K562 (cell line): ENCODE measurements around the gene ZDHHC16. TPM values are rescaled to one million over a fixed set of nuclear protein-coding genes. Genes with fewer than 3 reads are reported as not detected.

Experiments
- ATAC-seq: fragments of 200-7000 bp; cut with Tn5 transposase; 3 replicates; pipeline ENCODE4 v1.9.1; 2020; ENCODE audit warnings: moderate library complexity
- BruUV-seq: library from RNA; stranded (reverse); fragments of 400-500 nt; replicated peaks from 2 replicates; lab custom pipeline; 2021; lab: Mats Ljungman, UMichigan
- CTCF ChIA-PET: fragments of 300-600 bp; formaldehyde crosslinking; extraction: SDS; loops from one replicate; lab custom pipeline; 2021; ENCODE audit warnings: low intra/inter-chr PET ratio; lab: Yijun Ruan, JAX
- POLR2A ChIA-PET: fragments of 300-600, 350-650 bp; sonication (Branson Sonifier 250); formaldehyde crosslinking; extraction: SDS; loops from one replicate; lab custom pipeline; 2021; ENCODE audit warnings: antibody characterized with exemption, inconsistent platforms; lab: Yijun Ruan, JAX
- DNase-seq, 4 experiments: peaks; one replicate each; pipeline versions ENCODE4 v3.0.0 to v3.0.0-alpha.2; 2011 to 2018; ENCODE audit warnings: low spot score in 3 of 4, mixed read lengths in 3 of 4; ENCODE audit errors: extremely low read depth in 1 of 4
- FAIRE-seq: peaks from 2 replicates; lab custom pipeline; 2011; peaks lifted over from hg19 to GRCh38; lab: Jason Lieb, UNC
- H2AFZ ChIP-seq: 2 replicates; pipeline ENCODE4 v1.6.0; 2011; ENCODE audit warnings: low read depth, low read length, control low read depth, inconsistent platforms
- H3K27ac ChIP-seq: fragments of 200-600 bp; 3 replicates; pipeline ENCODE4 v1.8.0; 2011; ENCODE audit warnings: low read depth, mild to moderate bottlenecking, control low read depth, inconsistent platforms, low read length, moderate library complexity, mixed read lengths; ENCODE audit errors: extremely low read depth
- H3K27me3 ChIP-seq, 2 experiments: fragments of 300-600 bp in 1 of 2; 2 replicates in 1 of 2; 3 replicates in 1 of 2; pipeline versions ENCODE4 v1.6.0 to v1.8.0; 2011; ENCODE audit warnings: inconsistent platforms in 2 of 2, low read length in 2 of 2, mild to moderate bottlenecking in 1 of 2, mixed read lengths in 1 of 2, moderate library complexity in 1 of 2; ENCODE audit not compliant: control insufficient read depth in 2 of 2, insufficient read depth in 2 of 2
- H3K36me3 ChIP-seq: fragments of 300-600 bp; 3 replicates; pipeline ENCODE4 v1.8.0; 2011; ENCODE audit warnings: mild to moderate bottlenecking, low read length, inconsistent platforms; ENCODE audit not compliant: control insufficient read depth, insufficient read depth
- H3K4me1 ChIP-seq, 2 experiments: fragments of 200-600 bp in 1 of 2; replicated peaks in 1 of 2; 2 replicates in 1 of 2; 3 replicates in 1 of 2; pipeline versions ENCODE4 v1.5.1 to v1.8.0; 2011; ENCODE audit warnings: inconsistent platforms in 2 of 2, low read length in 2 of 2, mild to moderate bottlenecking in 1 of 2, mixed read lengths in 1 of 2, moderate library complexity in 1 of 2; ENCODE audit not compliant: control insufficient read depth in 2 of 2, insufficient read depth in 2 of 2
- H3K4me2 ChIP-seq: 2 replicates; pipeline ENCODE4 v1.6.1; 2011; ENCODE audit warnings: low read length, control low read depth, inconsistent platforms, mixed read lengths; ENCODE audit not compliant: insufficient read depth
- H3K4me3 ChIP-seq: fragments of 200-600 bp; sonication (generic), shearing (Covaris generic); 2 replicates; pipeline ENCODE4 v1.5.1; 2016; ENCODE audit warnings: control low read depth, inconsistent platforms
- H3K79me2 ChIP-seq: fragments of 200-600 bp; 3 replicates; pipeline ENCODE4 v1.8.0; 2011; ENCODE audit warnings: low read length, inconsistent platforms; ENCODE audit not compliant: control insufficient read depth, insufficient read depth
- H3K9ac ChIP-seq, 2 experiments: 2 replicates each; pipeline versions ENCODE4 v1.6.0 to v1.6.1; 2011; ENCODE audit warnings: low read depth in 2 of 2, low read length in 2 of 2, control low read depth in 1 of 2, inconsistent platforms in 1 of 2, mild to moderate bottlenecking in 1 of 2, mixed read lengths in 1 of 2; ENCODE audit not compliant: insufficient read depth in 1 of 2
- H3K9me1 ChIP-seq: one replicate; pipeline ENCODE4 v1.6.0; 2011; ENCODE audit warnings: inconsistent platforms, mild to moderate bottlenecking, low read length, moderate library complexity; ENCODE audit not compliant: control insufficient read depth, insufficient read depth
- H3K9me3 ChIP-seq: replicated peaks from 2 replicates; pipeline ENCODE4 v1.5.1; 2011; ENCODE audit warnings: low read depth, low read length, inconsistent platforms; ENCODE audit not compliant: control insufficient read depth, insufficient read depth
- H4K20me1 ChIP-seq: replicated peaks from 2 replicates; pipeline ENCODE4 v1.6.1; 2011; ENCODE audit warnings: low read length, inconsistent platforms, mixed read lengths; ENCODE audit not compliant: control insufficient read depth, insufficient read depth
- ARID2 ChIP-seq: fragments of 450-650 bp; IDR thresholded peaks from 2 replicates; pipeline ENCODE4 v1.6.1; 2017; ENCODE audit warnings: antibody characterized with exemption, mild to moderate bottlenecking
- HDAC6 ChIP-seq: IDR thresholded peaks from 2 replicates; pipeline ENCODE4 v1.6.1; 2012; ENCODE audit warnings: low read depth, mild to moderate bottlenecking, control low read depth, inconsistent platforms, low read length, moderate library complexity
- HLTF ChIP-seq: fragments of 450-650 bp; IDR thresholded peaks from 2 replicates; pipeline ENCODE4 v1.6.1; 2016
- HNRNPK ChIP-seq: fragments of 200-400 bp; formaldehyde crosslinking; IDR thresholded peaks from one replicate; pipeline ENCODE4 v1.6.1; 2018; ENCODE audit warnings: mild to moderate bottlenecking, low read depth, low read length; ENCODE audit not compliant: poor library complexity, severe bottlenecking
- MYBL2 ChIP-seq, 2 experiments: fragments of 450-650 bp in 1 of 2; sonication (generic) in 1 of 2; formaldehyde crosslinking in 1 of 2; IDR thresholded peaks; 2 replicates each; pipeline versions ENCODE4 v1.6.1 to v1.8.1; 2017 to 2022; ENCODE audit warnings: borderline replicate concordance in 1 of 2, inconsistent platforms in 1 of 2, low read depth in 1 of 2, mild to moderate bottlenecking in 1 of 2, missing genetic modification reagents in 1 of 2, moderate library complexity in 1 of 2
- NELFE ChIP-seq: IDR thresholded peaks from 2 replicates; pipeline ENCODE4 v1.6.1; 2011; ENCODE audit warnings: mild to moderate bottlenecking; ENCODE audit not compliant: insufficient read depth, insufficient read length
- PRMT5 ChIP-seq: sonication (generic); formaldehyde crosslinking; IDR thresholded peaks from 2 replicates; pipeline ENCODE4 v1.5.0; 2020; ENCODE audit warnings: missing genetic modification reagents
- PTRF ChIP-seq: fragments of 450-650 bp; IDR thresholded peaks from 2 replicates; pipeline ENCODE4 v1.6.1; 2016; ENCODE audit warnings: mild to moderate bottlenecking, missing genetic modification characterization, missing compliant biosample characterization
- SMARCB1 ChIP-seq: IDR thresholded peaks from 2 replicates; pipeline ENCODE4 v1.6.1; 2011; ENCODE audit warnings: improper control_type of control experiment, low read depth; ENCODE audit not compliant: insufficient read length
- TEAD2 ChIP-seq: fragments of 450-650 bp; IDR thresholded peaks from 2 replicates; pipeline ENCODE4 v1.6.1; 2016; ENCODE audit warnings: missing genetic modification characterization, control low read depth, missing compliant biosample characterization
- TOE1 ChIP-seq, 2 experiments: fragments of 450-650 bp in 1 of 2; sonication (generic) in 1 of 2; formaldehyde crosslinking in 1 of 2; IDR thresholded peaks; 2 replicates each; pipeline versions ENCODE4 v1.7.1 to v1.8.0; 2016 to 2022; ENCODE audit warnings: borderline replicate concordance in 2 of 2, mild to moderate bottlenecking in 2 of 2, antibody characterized with exemption in 1 of 2, inconsistent platforms in 1 of 2, low read depth in 1 of 2, missing genetic modification reagents in 1 of 2, moderate library complexity in 1 of 2
- ZNF354B ChIP-seq: fragments of 250-450 bp; sonication (Bioruptor Pico); IDR thresholded peaks from 2 replicates; pipeline ENCODE4 v1.4.0; 2020
- WGBS: fragments of 100-300 bp; shearing (Covaris generic); methylation state at CpG from one replicate; pipeline ENCODE4 v1.1.6; 2016; ENCODE audit warnings: low coverage, mixed read lengths; ENCODE audit not compliant: insufficient coverage; ENCODE audit errors: missing lambda C conversion rate; 5-methylcytosine and 5-hydroxymethylcytosine counted together
- in situ Hi-C: fragments of 300-500 bp; cut with MboI; formaldehyde crosslinking; loops from 4 replicates; pipeline ENCODE4 v1.15.0; 2018; ENCODE audit warnings: inconsistent platforms, mixed read lengths
- intact Hi-C: fragments of 100-400 bp; cut with micrococcal nuclease; formaldehyde crosslinking; loops from 2 replicates; pipeline ENCODE4 v1.14.2; 2022
- polyA plus RNA-seq, 8 experiments: library from polyadenylated mRNA; depleted of rRNA in 4 of 8; stranded (reverse) in 5 of 8; unstranded in 3 of 8; fragments of >200 nt; fragmentation: Nextera tagmentation in 2 of 8; fragmentation: Illumina TruSeq in 1 of 8; extraction: Ambion mirVana in 2 of 8; extraction: Trizol in 1 of 8; gene quantifications; 2 replicates each; pipeline versions ENCODE4 v1.2.1 to v1.2.3, GENCODE V29; 2011 to 2014; ENCODE audit warnings: inconsistent platforms in 1 of 8, missing spikeins in 1 of 8
- total RNA-seq, 7 experiments: library from RNA; depleted of rRNA in 6 of 7; stranded (reverse); fragments of >200 nt in 6 of 7; fragmentation: Illumina TruSeq in 2 of 7; extraction: Trizol in 2 of 7; gene quantifications; 2 replicates each; pipeline versions ENCODE4 v1.2.1 to v1.2.3, GENCODE V29; 2011 to 2021; ENCODE audit warnings: low replicate concordance in 1 of 7
- TF ChIP-seq, protein P1 (sequence below): sonication (generic); formaldehyde crosslinking; IDR thresholded peaks from 2 replicates; pipeline ENCODE4 v1.9.0; 2022; ENCODE audit warnings: mild to moderate bottlenecking, missing genetic modification reagents

Gene ZDHHC16
- total and polyA plus RNA-seq, 9 of the 15 experiments (the other 6 are each of a cell fraction or from before 2014, with no cell fraction given): 12.5 to 33.8 (median 21.3) TPM

DNA sequence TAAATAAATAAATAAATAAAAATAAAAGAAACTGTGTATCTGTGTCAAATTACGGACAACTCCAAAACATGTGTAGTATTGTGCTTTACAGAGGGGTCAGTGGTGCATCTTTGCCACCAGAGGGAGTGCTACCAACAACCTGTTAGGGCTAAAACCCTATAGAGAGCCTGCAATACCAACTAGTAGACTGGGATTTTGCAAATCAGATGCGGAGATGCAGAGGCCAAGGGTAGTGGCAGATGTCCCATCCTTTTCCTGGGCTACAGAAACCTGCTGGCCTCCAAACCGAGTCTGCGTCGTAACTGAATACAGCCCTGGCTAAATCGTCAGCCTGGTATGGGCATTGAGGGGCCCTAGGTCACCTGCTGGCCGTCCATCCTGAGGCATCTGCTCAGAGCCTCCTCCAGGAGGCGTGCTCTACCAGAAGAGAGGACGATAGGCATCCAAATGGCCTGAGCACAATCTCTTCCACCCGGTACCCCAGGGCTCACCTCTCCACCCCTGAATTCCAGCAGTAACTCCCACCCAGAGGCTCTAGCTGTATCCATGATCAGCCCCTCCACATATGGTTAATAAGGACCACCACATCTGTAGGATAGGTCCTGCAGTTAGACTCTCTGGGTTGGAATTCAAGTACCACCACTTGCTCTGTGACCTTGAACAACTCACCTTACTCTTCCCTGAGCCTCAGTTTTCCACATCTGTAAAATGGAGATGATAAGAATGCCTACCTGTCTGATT is 38.6 kb upstream of the ZDHHC16 start:
- Histone ChIP-seq H3K4me1 (peaks cover 16 to 18% of the 10 kb centered on the region in 2 experiments; a peak in 3 of 5 replicates), H3K27me3 (no peaks in the 10 kb centered on the region), H3K4me2 (peak overlapping the region; percentile 75), H3K79me2 (no peaks in the 10 kb centered on the region), H4K20me1 (no peaks in the 10 kb centered on the region), H2AFZ (peak overlapping the region; percentile 87), H3K36me3 (no peaks in the 10 kb centered on the region), H3K9me3 (no peaks in the 10 kb centered on the region), H3K9ac (no peak overlapping the region), H3K27ac (no peak overlapping the region), H3K9me1 (no peaks in the 10 kb centered on the region), H3K4me3 (0 out of 2 replicates have a peak overlapping the region, but pooled peaks have one; percentile 5)
- BruUV-seq: no TSS peak
- in situ Hi-C loops: no loop called here
- ATAC-seq (peak; percentile 97), FAIRE-seq (peak; percentile 65), DNase-seq (peak; percentile 68 to 85 (median 74))
- intact Hi-C loops: loop anchor here (1.0 to 5.0 kb wide), 3 partner anchors 19 to 145 kb away; partner anchors contain the start of genes EXOSC1, PGAM1 and ZDHHC16
- CTCF ChIA-PET: interaction anchor here (0.6 to 1.5 kb wide), 6 partner anchors 18 to 1949 kb away, joined by 3 to 10 read pairs (median 4); partner anchors contain the start of genes EXOSC1, PGAM1 and ZDHHC16
- POLR2A ChIA-PET: interaction anchor here (0.6 to 1.2 kb wide), 2 partner anchors 8 to 154 kb away, joined by 3 read pairs; no protein-coding TSS in a partner anchor
- 2% methylated on average over 7 of the region's 10 CpGs for WGBS
- TF ChIP-seq MYBL2 (IDR thresholded peaks at IDR 0.05; ENCODE audit: low read depth) (no peak), MYBL2 (CRISPR knock-in tag; IDR thresholded peaks at IDR 0.05; ENCODE audit: borderline replicate concordance) (no peak), ARID2 (peak; percentile 51; the same call in 1 of the 2 replicates), SMARCB1 (no peak), PTRF (tag) (no peak), NELFE (no peak), TEAD2 (no peak), ZNF354B (no peak), HDAC6 (no peak), HNRNPK (no peak), TOE1 (IDR thresholded peaks at IDR 0.05; ENCODE audit: borderline replicate concordance) (peak; percentile 38; the same call in 1 of the 2 replicates), TOE1 (CRISPR knock-in tag; IDR thresholded peaks at IDR 0.05; ENCODE audit: borderline replicate concordance, low read depth) (no peak), PRMT5 (CRISPR knock-in tag) (no peak), HLTF (no peak)
- TF ChIP-seq, protein P1, sequence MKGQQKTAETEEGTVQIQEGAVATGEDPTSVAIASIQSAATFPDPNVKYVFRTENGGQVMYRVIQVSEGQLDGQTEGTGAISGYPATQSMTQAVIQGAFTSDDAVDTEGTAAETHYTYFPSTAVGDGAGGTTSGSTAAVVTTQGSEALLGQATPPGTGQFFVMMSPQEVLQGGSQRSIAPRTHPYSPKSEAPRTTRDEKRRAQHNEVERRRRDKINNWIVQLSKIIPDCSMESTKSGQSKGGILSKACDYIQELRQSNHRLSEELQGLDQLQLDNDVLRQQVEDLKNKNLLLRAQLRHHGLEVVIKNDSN (CRISPR knock-in tag): peak; percentile 54; the same call in 1 of the 2 replicates
